GM12873 (cell line): ENCODE data around the gene MS4A15.

Experiments used
- CTCF ChIP-seq: IDR thresholded peaks from 2 replicates; pipeline ENCODE4 v1.5.1; 2012; ENCODE audit warnings: low read depth, mild to moderate bottlenecking, moderate library complexity, low read length, control low read depth; ENCODE audit not compliant: insufficient read depth; ENCODE audit errors: missing control alignments

The MS4A15 gene

GRCh38 chr11:60771879-60772525 lies 15.3 kb downstream of the MS4A15 start:
- TF ChIP-seq CTCF = no peak

DNA sequence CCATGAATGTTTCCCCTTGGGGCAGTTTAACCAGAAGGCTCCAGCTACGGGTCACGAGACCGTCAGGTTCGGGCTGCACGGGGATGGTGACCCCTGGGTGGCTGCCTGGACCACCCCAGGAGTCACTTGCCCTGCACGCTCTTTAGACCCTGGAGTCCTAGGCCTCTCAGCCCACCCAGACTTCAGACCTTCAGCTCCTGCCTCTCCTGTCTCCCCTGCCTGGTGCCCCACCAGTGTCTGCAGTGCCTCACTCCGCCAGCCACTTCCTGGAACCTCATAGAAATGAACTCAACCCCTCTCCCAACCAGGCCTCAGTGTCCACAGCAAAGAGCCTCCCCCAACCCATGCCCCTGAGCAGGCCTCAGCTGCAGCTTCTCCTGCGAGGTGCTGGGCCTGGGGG lies 16.0 kb downstream of the MS4A15 start:
- TF ChIP-seq CTCF = no peak

GRCh38 chr11:60774726-60775125 lies 18.1 kb downstream of the MS4A15 start:
- TF ChIP-seq CTCF = no peak

- peak; percentile 93 for TF ChIP-seq CTCF
Observed at GRCh38 chr11:60775420-60775961, 18.8 kb downstream of the MS4A15 start.

GRCh38 chr11:60776167-60776566 lies 19.5 kb downstream of the MS4A15 start:
- TF ChIP-seq CTCF = no peak

DNA sequence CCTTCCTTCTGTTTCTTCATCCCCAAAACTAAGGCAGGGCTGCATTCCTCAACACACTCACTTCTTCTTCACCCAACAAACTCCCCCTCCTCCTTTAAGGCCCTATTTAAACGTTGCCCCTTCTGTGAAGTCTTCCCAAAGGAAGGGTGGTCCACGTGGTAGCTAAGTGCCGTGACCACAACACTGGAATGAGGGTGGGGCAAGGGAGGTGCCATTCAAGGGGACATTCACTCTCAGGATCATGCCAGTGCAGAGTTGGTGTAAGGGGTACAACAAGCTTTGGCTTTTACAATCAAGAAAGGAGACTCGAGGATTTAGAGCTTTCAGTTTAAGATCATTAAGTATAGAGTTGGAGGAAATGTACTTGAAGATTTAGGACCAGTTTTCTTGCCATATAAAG lies 20.4 kb downstream of the MS4A15 start:
- no peak for TF ChIP-seq CTCF

DNA sequence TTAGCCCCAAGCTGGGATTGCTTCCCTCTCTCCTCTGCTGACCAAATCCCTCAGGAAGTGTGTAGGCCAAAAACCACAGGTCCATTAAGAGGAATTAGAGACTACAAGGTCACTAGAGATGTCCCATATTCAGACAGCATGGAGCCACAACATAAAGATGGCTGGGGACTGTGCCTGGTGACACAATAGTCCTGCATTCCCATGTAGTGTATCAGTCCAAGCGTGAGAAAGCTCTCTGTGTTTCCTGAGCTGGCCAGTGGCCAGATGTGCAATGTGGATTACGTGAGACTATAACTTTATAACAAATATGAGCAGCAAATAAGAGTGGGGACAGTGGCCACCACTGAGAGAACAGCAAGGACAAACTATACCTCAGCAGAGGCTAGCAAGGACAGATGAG lies 20.9 kb downstream of the MS4A15 start:
- TF ChIP-seq CTCF = no peak

DNA sequence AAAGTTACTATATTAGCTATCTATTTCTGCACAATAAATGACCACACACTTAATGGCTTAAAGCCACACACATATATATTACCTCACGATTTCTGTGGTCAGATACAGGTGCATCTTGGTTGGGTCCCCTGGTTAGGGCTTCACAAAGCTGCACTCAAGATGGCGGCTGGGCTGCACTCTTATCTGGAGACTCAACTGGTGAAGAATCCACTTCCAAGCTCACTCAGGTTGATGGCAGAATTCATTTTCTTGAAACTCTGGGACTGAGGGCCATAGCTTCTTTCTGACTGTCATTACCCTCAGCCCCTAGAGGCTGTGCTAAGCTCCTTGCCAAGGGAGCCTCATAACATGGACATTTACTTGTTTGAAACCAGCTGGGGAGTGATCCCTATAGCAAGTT lies 23.4 kb downstream of the MS4A15 start:
- TF ChIP-seq CTCF = no peak
